ENCODE measurements around the gene OARD1.
"Not testable (repeated sequence)": the region's sequence is repeated elsewhere in the genome, so short reads cannot be mapped to it uniquely, and the experiment has no call there.

The OARD1 gene

GRCh38 chr6:41017663-41018062 lies 54.5 kb downstream of the OARD1 start:
- TF ChIP-seq POLR2A (IDR thresholded peaks at IDR 0.05; ENCODE audit: low read depth, low read length) (no peak), SPI1 (IDR thresholded peaks at IDR 0.05; ENCODE audit: low read depth, low read length) (no peak), POLR2AphosphoS5 (IDR thresholded peaks at IDR 0.05; ENCODE audit: low read depth, low read length) (no peak), PAX5 (IDR thresholded peaks at IDR 0.05; ENCODE audit: insufficient read depth, low read length, severe bottlenecking) (no peak), POU2F2 (IDR thresholded peaks at IDR 0.05; ENCODE audit: low read depth, low read length) (no peak), TAF1 (IDR thresholded peaks at IDR 0.05; ENCODE audit: low read depth, low read length) (no peak)
- FAIRE-seq (no peak), DNase-seq (ENCODE audit: insufficient read length, low spot score) (no peak)

- not testable (repeated sequence) for DNase-seq (ENCODE audit: insufficient read length, low spot score); FAIRE-seq
Observed at GRCh38 chr6:41015860-41016259, 56.3 kb downstream of the OARD1 start.

GRCh38 chr6:41014780-41015179 lies 57.4 kb downstream of the OARD1 start:
- FAIRE-seq (no peak), DNase-seq (ENCODE audit: insufficient read length, low spot score) (no peak)
- TF ChIP-seq POU2F2 (IDR thresholded peaks at IDR 0.05; ENCODE audit: low read depth, low read length) (no peak), TAF1 (IDR thresholded peaks at IDR 0.05; ENCODE audit: low read depth, low read length) (no peak), PAX5 (IDR thresholded peaks at IDR 0.05; ENCODE audit: insufficient read depth, low read length, severe bottlenecking) (no peak), POLR2AphosphoS5 (IDR thresholded peaks at IDR 0.05; ENCODE audit: low read depth, low read length) (no peak), POLR2A (IDR thresholded peaks at IDR 0.05; ENCODE audit: low read depth, low read length) (no peak), SPI1 (IDR thresholded peaks at IDR 0.05; ENCODE audit: low read depth, low read length) (no peak)
